Right atrium auricular region (tissue), 2 donors: Measurements from ENCODE around the gene NYAP2. TPM values are rescaled to one million over a fixed set of nuclear protein-coding genes. Genes with fewer than 3 reads are reported as not detected.

Experiments
- DNase-seq: peaks from one replicate; pipeline ENCODE4 v3.0.0-alpha.2; 2019; ENCODE audit warnings: low spot score
- H3K27ac ChIP-seq, 2 donors: fragments of 200-600 bp; sonication (generic); 1 replicate in 1 of 2; 2 replicates in 1 of 2; pipeline ENCODE4 v1.5.1; 2016 to 2019
- H3K27me3 ChIP-seq, 2 donors: fragments of 200-600 bp; sonication (generic); one replicate each; pipeline versions ENCODE4 v1.5.1 to v1.6.0; 2017 to 2019
- H3K36me3 ChIP-seq: fragments of 200-600 bp; sonication (generic); one replicate; pipeline ENCODE4 v1.5.1; 2016
- H3K4me1 ChIP-seq, 2 donors: fragments of 200-600 bp; sonication (generic); one replicate each; pipeline versions ENCODE4 v1.5.1 to v1.6.0; 2017 to 2019
- H3K4me3 ChIP-seq, 2 donors: fragments of 200-600 bp; sonication (generic); 1 replicate in 1 of 2; 2 replicates in 1 of 2; pipeline ENCODE4 v1.5.1; 2017 to 2019; ENCODE audit warnings: mild to moderate bottlenecking in 1 of 2, moderate library complexity in 1 of 2
- H3K9me3 ChIP-seq, 2 donors: fragments of 200-600 bp; sonication (generic); one replicate each; pipeline ENCODE4 v1.5.1; 2019
- total RNA-seq, 2 donors: library from RNA; depleted of rRNA; stranded (reverse); fragments of >200 nt; gene quantifications; one replicate each; pipeline ENCODE4 v1.1.0, GENCODE V29; 2016
- TF ChIP-seq, protein P1 (sequence below), 2 donors: fragments of 200-600 bp; sonication (generic); IDR thresholded peaks; one replicate each; pipeline ENCODE4 v1.5.1; 2019; ENCODE audit warnings: antibody characterized with exemption in 2 of 2

The NYAP2 gene
- total RNA-seq, 2 donors from 2014 or later = not detected

DNA sequence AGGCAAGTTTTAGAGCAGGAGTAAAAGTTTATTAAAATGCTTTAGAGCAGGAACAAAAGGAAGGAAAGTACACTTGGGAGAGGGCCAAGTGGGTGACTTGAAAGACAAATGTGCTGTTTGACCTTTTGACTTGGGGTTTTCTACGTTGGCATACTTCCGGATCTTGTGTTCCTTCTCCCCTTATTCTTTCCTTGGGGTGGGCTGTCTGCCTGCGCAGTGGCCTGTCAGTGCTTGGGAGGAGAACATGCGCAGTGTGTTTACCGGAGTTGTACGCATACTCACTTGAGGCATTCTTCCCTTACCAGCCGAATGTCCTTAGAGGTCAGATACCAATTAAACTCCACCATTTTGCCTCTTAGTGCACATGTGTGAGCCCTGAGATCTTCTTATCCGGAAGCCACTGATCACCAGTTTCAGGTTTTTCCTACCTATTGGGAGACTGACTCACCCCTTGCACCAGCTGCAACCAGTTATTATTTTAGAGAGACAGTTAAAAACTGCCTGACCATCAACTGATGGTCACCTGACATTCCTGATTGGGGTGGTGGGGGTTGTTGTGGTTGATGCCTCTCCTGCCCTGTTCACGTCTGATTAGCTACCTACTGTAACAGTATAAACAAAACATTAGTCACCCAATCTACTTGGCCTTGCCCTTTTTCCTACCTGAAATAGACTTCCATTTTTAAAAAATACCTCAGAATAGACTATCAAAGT is 67.5 kb downstream of the NYAP2 start:
- no peaks in the 10 kb centered on the region for H3K4me1 ChIP-seq
- no peaks in the 10 kb centered on the region for H3K9me3 ChIP-seq
- H3K27ac ChIP-seq = no peak overlapping the region
- no peak for DNase-seq
- TF ChIP-seq, protein P1, sequence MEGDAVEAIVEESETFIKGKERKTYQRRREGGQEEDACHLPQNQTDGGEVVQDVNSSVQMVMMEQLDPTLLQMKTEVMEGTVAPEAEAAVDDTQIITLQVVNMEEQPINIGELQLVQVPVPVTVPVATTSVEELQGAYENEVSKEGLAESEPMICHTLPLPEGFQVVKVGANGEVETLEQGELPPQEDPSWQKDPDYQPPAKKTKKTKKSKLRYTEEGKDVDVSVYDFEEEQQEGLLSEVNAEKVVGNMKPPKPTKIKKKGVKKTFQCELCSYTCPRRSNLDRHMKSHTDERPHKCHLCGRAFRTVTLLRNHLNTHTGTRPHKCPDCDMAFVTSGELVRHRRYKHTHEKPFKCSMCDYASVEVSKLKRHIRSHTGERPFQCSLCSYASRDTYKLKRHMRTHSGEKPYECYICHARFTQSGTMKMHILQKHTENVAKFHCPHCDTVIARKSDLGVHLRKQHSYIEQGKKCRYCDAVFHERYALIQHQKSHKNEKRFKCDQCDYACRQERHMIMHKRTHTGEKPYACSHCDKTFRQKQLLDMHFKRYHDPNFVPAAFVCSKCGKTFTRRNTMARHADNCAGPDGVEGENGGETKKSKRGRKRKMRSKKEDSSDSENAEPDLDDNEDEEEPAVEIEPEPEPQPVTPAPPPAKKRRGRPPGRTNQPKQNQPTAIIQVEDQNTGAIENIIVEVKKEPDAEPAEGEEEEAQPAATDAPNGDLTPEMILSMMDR (IDR thresholded peaks at IDR 0.05) = no peak
- no peaks in the 10 kb centered on the region for H3K27me3 ChIP-seq
- H3K36me3 ChIP-seq = no peaks in the 10 kb centered on the region
- no peak overlapping the region for H3K4me3 ChIP-seq

- Histone ChIP-seq H3K9me3 (no peaks in the 10 kb centered on the region), H3K36me3 (no peaks in the 10 kb centered on the region), H3K27me3 (no peaks in the 10 kb centered on the region), H3K4me3 (no peak overlapping the region), H3K4me1 (no peaks in the 10 kb centered on the region), H3K27ac (no peak overlapping the region)
- DNase-seq = no peak
- TF ChIP-seq, protein P1 (IDR thresholded peaks at IDR 0.05) = no peak
Observed at GRCh38 chr2:225468131-225468530, 68.6 kb downstream of the NYAP2 start.

- TF ChIP-seq, protein P1 (IDR thresholded peaks at IDR 0.05) = no peak
- H3K27ac ChIP-seq = no peak overlapping the region
- no peaks in the 10 kb centered on the region for H3K27me3 ChIP-seq
- no peaks in the 10 kb centered on the region for H3K9me3 ChIP-seq
- H3K36me3 ChIP-seq = no peaks in the 10 kb centered on the region
- no peak overlapping the region for H3K4me3 ChIP-seq
- H3K4me1 ChIP-seq = no peaks in the 10 kb centered on the region
- no peak for DNase-seq
Observed at GRCh38 chr2:225471039-225471438, 71.5 kb downstream of the NYAP2 start.

DNA sequence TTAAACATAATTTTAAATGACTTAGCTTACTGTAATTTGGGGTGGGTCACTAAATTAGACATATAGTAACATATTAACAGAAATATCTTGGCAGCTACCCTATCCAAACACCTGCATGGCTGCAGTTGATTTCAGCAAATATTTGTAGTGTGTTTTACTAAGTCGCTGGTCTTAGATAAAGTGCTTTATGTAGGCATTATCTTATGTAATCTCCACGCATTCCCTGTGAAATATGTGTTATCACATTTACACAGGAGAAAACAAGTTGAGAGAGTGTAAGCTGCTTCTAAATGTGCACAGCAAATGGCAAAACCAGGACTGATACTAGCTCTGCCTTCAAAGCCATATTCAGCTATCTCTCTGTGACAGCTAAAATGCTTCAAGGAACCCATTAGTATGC is 72.0 kb downstream of the NYAP2 start:
- no peaks in the 10 kb centered on the region for H3K4me1 ChIP-seq
- H3K27ac ChIP-seq = no peak overlapping the region
- DNase-seq = no peak
- H3K4me3 ChIP-seq = no peak overlapping the region
- TF ChIP-seq, protein P1 (IDR thresholded peaks at IDR 0.05) = no peak
- no peaks in the 10 kb centered on the region for H3K27me3 ChIP-seq
- no peaks in the 10 kb centered on the region for H3K36me3 ChIP-seq
- no peaks in the 10 kb centered on the region for H3K9me3 ChIP-seq

GRCh38 chr2:225472161-225472560 is 72.7 kb downstream of the NYAP2 start:
- Histone ChIP-seq H3K27me3 (no peaks in the 10 kb centered on the region), H3K4me3 (no peak overlapping the region), H3K4me1 (no peaks in the 10 kb centered on the region), H3K27ac (no peak overlapping the region), H3K36me3 (no peaks in the 10 kb centered on the region), H3K9me3 (no peaks in the 10 kb centered on the region)
- TF ChIP-seq, protein P1 (IDR thresholded peaks at IDR 0.05) = no peak
- no peak for DNase-seq

DNA sequence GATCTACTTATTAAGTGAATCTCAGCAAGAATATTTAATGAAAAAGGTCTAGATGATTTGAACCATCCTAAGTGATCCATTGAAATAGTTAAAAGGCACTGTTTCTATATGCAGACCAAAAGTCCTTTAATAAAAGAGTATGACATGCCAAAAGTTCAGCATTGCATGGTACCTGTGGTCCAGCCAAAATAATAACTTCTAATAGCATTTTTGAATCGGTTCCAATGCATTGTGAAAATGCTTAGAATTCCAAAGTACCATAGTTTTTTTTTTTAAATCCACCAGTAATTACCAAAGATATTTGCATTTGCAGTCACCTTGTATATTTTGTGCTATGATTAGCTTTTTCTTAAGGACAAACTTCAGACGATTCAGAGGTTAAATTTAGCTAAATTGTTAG is 79.9 kb downstream of the NYAP2 start:
- Histone ChIP-seq H3K9me3 (no peaks in the 10 kb centered on the region), H3K27ac (no peak overlapping the region), H3K36me3 (no peaks in the 10 kb centered on the region), H3K4me1 (no peaks in the 10 kb centered on the region), H3K4me3 (no peak overlapping the region), H3K27me3 (peaks cover 0 to 2% of the 10 kb centered on the region in 2 donors)
- TF ChIP-seq, protein P1 (IDR thresholded peaks at IDR 0.05) = no peak
- DNase-seq = no peak
